ENCODE measurements around the gene CLEC16A.

Gene CLEC16A

GRCh38 chr16:11162586-11163268 is 218.4 kb downstream of the CLEC16A start:
- Histone ChIP-seq H3K36me3 (peaks cover 13 to 16% (median 14%) of the 10 kb centered on the region in 3 donors), H3K9me3 (no peaks in the 10 kb centered on the region), H3K27ac (peak overlapping the region; percentile 68 to 78), H3K4me3 (no peak overlapping the region), H3K4me1 (peaks cover 0 to 63% (median 33%) of the 10 kb centered on the region in 4 donors), H3K27me3 (no peaks in the 10 kb centered on the region)
- no peak for TF ChIP-seq CTCF (IDR thresholded peaks at IDR 0.05)
- intact Hi-C loops (cut with DNase I; ENCODE audit: low total_unique reads), result no loop called here
- DNase-seq, result no peak

GRCh38 chr16:11163761-11164261 is 219.4 kb downstream of the CLEC16A start:
- H3K4me3 ChIP-seq, result no peak overlapping the region
- no peaks in the 10 kb centered on the region for H3K9me3 ChIP-seq
- intact Hi-C loops (cut with DNase I; ENCODE audit: low total_unique reads), result no loop called here
- TF ChIP-seq CTCF (IDR thresholded peaks at IDR 0.05), result no peak
- H3K27ac ChIP-seq, result peak overlapping the region in 1 of 2 donors; percentile 68
- H3K27me3 ChIP-seq, result no peaks in the 10 kb centered on the region
- DNase-seq, result no peak
- H3K36me3 ChIP-seq, result peaks cover 13 to 27% (median 17%) of the 10 kb centered on the region in 3 donors
- peaks cover 0 to 52% (median 28%) of the 10 kb centered on the region in 4 donors for H3K4me1 ChIP-seq

GRCh38 chr16:11164482-11165270 is 220.3 kb downstream of the CLEC16A start:
- H3K36me3 ChIP-seq, result peaks cover 13 to 32% (median 17%) of the 10 kb centered on the region in 3 donors
- no peaks in the 10 kb centered on the region for H3K9me3 ChIP-seq
- DNase-seq, result no peak
- no peak overlapping the region for H3K4me3 ChIP-seq
- TF ChIP-seq CTCF (IDR thresholded peaks at IDR 0.05), result no peak
- no peak overlapping the region for H3K27ac ChIP-seq
- no peaks in the 10 kb centered on the region for H3K27me3 ChIP-seq
- H3K4me1 ChIP-seq, result peaks cover 0 to 44% (median 25%) of the 10 kb centered on the region in 4 donors
- intact Hi-C loops (cut with DNase I; ENCODE audit: low total_unique reads), result no loop called here

GRCh38 chr16:11165349-11165748 is 221.0 kb downstream of the CLEC16A start:
- Histone ChIP-seq H3K9me3 (no peaks in the 10 kb centered on the region), H3K27me3 (no peaks in the 10 kb centered on the region), H3K36me3 (peaks cover 13 to 38% (median 17%) of the 10 kb centered on the region in 3 donors), H3K4me1 (peaks cover 0 to 40% (median 25%) of the 10 kb centered on the region in 4 donors), H3K4me3 (no peak overlapping the region), H3K27ac (no peak overlapping the region)
- no peak for TF ChIP-seq CTCF (IDR thresholded peaks at IDR 0.05)
- DNase-seq, result no peak
- intact Hi-C loops (cut with DNase I; ENCODE audit: low total_unique reads), result no loop called here

GRCh38 chr16:11165894-11166665 is 221.7 kb downstream of the CLEC16A start:
- no peak overlapping the region for H3K4me3 ChIP-seq
- intact Hi-C loops (cut with DNase I; ENCODE audit: low total_unique reads), result no loop called here
- H3K27ac ChIP-seq, result no peak overlapping the region
- H3K27me3 ChIP-seq, result no peaks in the 10 kb centered on the region
- no peak for TF ChIP-seq CTCF (IDR thresholded peaks at IDR 0.05)
- no peak for DNase-seq
- H3K36me3 ChIP-seq, result peaks cover 13 to 38% (median 17%) of the 10 kb centered on the region in 3 donors
- H3K9me3 ChIP-seq, result no peaks in the 10 kb centered on the region
- peaks cover 0 to 36% (median 25%) of the 10 kb centered on the region in 4 donors for H3K4me1 ChIP-seq

Measured in tibial artery (tissue), 4 donors.